Ovary (tissue), 3 donors: ENCODE data around the gene SLCO2B1.

Source experiments
- EP300 ChIP-seq: sonication (generic); formaldehyde crosslinking; IDR thresholded peaks from one replicate; pipeline ENCODE4 v1.6.1; 2017; ENCODE audit warnings: antibody characterized with exemption
- TF ChIP-seq, protein P1 (sequence below), 3 donors: fragments of 450-650 bp in 2 of 3; fragments of 200-600 bp in 1 of 3; IDR thresholded peaks; one replicate each; pipeline versions ENCODE4 v1.5.1 to v1.8.0; 2016 to 2022; ENCODE audit warnings: antibody characterized with exemption in 3 of 3, mild to moderate bottlenecking in 1 of 3
- donor health status: DM: no; HTN: no; CAD: no.

DNA sequence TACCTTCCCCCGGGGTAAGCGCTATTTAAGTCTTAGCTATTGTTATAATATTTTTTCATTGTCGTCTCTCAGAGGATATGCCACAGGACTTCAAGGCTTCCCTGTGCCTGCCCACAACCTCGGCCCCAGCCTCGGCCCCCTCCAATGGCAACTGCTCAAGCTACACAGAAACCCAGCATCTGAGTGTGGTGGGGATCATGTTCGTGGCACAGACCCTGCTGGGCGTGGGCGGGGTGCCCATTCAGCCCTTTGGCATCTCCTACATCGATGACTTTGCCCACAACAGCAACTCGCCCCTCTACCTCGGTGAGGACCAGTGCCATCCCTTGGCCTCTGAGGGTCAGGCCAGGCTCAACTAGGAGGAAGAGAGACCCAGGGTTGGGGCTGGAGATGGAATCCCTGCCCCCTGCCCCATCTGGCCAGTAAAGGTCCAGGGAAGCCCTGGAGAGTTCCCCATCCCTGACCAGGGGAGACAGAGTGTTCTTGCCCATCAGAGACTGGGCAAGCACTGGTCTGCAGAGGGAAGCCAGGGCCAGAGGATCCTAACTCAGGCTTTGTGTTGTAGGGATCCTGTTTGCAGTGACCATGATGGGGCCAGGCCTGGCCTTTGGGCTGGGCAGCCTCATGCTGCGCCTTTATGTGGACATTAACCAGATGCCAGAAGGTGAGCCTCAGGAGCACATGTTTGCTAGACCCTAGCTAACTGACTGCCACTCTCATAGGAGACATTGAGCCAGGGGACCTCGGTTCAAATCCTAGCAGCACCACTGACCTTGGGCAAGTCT is 18.4 kb downstream of the SLCO2B1 start:
- TF ChIP-seq, protein P1, sequence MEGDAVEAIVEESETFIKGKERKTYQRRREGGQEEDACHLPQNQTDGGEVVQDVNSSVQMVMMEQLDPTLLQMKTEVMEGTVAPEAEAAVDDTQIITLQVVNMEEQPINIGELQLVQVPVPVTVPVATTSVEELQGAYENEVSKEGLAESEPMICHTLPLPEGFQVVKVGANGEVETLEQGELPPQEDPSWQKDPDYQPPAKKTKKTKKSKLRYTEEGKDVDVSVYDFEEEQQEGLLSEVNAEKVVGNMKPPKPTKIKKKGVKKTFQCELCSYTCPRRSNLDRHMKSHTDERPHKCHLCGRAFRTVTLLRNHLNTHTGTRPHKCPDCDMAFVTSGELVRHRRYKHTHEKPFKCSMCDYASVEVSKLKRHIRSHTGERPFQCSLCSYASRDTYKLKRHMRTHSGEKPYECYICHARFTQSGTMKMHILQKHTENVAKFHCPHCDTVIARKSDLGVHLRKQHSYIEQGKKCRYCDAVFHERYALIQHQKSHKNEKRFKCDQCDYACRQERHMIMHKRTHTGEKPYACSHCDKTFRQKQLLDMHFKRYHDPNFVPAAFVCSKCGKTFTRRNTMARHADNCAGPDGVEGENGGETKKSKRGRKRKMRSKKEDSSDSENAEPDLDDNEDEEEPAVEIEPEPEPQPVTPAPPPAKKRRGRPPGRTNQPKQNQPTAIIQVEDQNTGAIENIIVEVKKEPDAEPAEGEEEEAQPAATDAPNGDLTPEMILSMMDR (IDR thresholded peaks at IDR 0.05) = no peak
- TF ChIP-seq EP300 = no peak
